IPS-18c (cell line): Measurements from ENCODE around the gene PCDHGA7.
"Not testable (repeated sequence)": the region's sequence is repeated elsewhere in the genome, so short reads cannot be mapped to it uniquely, and the experiment has no call there.

Experiments
- H3K4me3 ChIP-seq: 2 replicates; pipeline ENCODE4 v1.7.0; 2013; ENCODE audit warnings: low read depth, mild to moderate bottlenecking, low read length, moderate library complexity; ENCODE audit not compliant: insufficient read depth
- H3K9me3 ChIP-seq: one replicate; pipeline ENCODE4 v1.6.1; 2013; ENCODE audit warnings: mild to moderate bottlenecking, low read length, moderate library complexity; ENCODE audit not compliant: control insufficient read depth, insufficient read depth

Gene PCDHGA7

GRCh38 chr5:141413540-141414069 lies 31.1 kb downstream of the PCDHGA7 start:
- peak overlapping the region; percentile 6; the same call in 1 of the 2 replicates for H3K4me3 ChIP-seq
- peaks cover 7% of the 10 kb centered on the region for H3K9me3 ChIP-seq

- not testable (repeated sequence) for H3K4me3 ChIP-seq
- peaks cover 15% of the 10 kb centered on the region for H3K9me3 ChIP-seq
These were observed 32.2 kb downstream of the PCDHGA7 start for GRCh38 chr5:141414548-141415274.

GRCh38 chr5:141415275-141415618 lies 32.7 kb downstream of the PCDHGA7 start:
- H3K4me3 ChIP-seq, result not testable (repeated sequence)
- H3K9me3 ChIP-seq, result peaks cover 17% of the 10 kb centered on the region

- peak within 1 kb of the TSS; percentile 59 for H3K4me3 ChIP-seq
These were observed 35.1 kb downstream of the PCDHGA7 start, which contains the start of gene PCDHGB7 for GRCh38 chr5:141417494-141418172. Gene PCDHGB7 (plus strand): TSS chr5:141417677. CDS start chr5:141417860, 183 bp downstream.

GRCh38 chr5:141419074-141419880 lies 36.7 kb downstream of the PCDHGA7 start:
- no peak overlapping the region for H3K4me3 ChIP-seq
- peaks cover 17% of the 10 kb centered on the region for H3K9me3 ChIP-seq

More at GRCh38 chr5:141417494-141418172, 35.1 kb downstream of the PCDHGA7 start, which contains the start of gene PCDHGB7:
- H3K9me3 ChIP-seq, result peaks cover 17% of the 10 kb centered on the region

GRCh38 chr5:141420855-141421488 lies 38.4 kb downstream of the PCDHGA7 start, which contains the start of gene PCDHGA11:
Gene PCDHGA11 (plus strand): TSS chr5:141421051. CDS start chr5:141421228, 177 bp downstream.
- H3K4me3 ChIP-seq, result no peak within 1 kb of the TSS
- peaks cover 13% of the 10 kb centered on the region for H3K9me3 ChIP-seq

- H3K4me3 ChIP-seq, result no peak overlapping the region
- H3K9me3 ChIP-seq, result peaks cover 15% of the 10 kb centered on the region
These were observed 38.9 kb downstream of the PCDHGA7 start for GRCh38 chr5:141421489-141421855.

- H3K4me3 ChIP-seq, result no peak overlapping the region; the same call in 1 of the 2 replicates
- peaks cover 19% of the 10 kb centered on the region for H3K9me3 ChIP-seq
These were observed 40.3 kb downstream of the PCDHGA7 start for GRCh38 chr5:141422742-141423291.

- H3K4me3 ChIP-seq, result no peak overlapping the region
- peaks cover 14% of the 10 kb centered on the region for H3K9me3 ChIP-seq
These were observed 45.4 kb downstream of the PCDHGA7 start for GRCh38 chr5:141427783-141428426.

- H3K9me3 ChIP-seq, result peaks cover 16% of the 10 kb centered on the region
- H3K4me3 ChIP-seq, result no peak within 1 kb of the TSS; the same call in 1 of the 2 replicates
These were observed 48.0 kb downstream of the PCDHGA7 start, which contains the start of gene PCDHGA12 for GRCh38 chr5:141430332-141431113. Gene PCDHGA12 (plus strand): TSS chr5:141430507. CDS start chr5:141430760, 253 bp downstream.

GRCh38 chr5:141431286-141431685 lies 48.7 kb downstream of the PCDHGA7 start:
- Histone ChIP-seq H3K4me3 (no peak overlapping the region; the same call in 1 of the 2 replicates), H3K9me3 (peaks cover 16% of the 10 kb centered on the region)

GRCh38 chr5:141432308-141432707 lies 49.8 kb downstream of the PCDHGA7 start:
- H3K9me3 ChIP-seq, result peaks cover 10% of the 10 kb centered on the region
- H3K4me3 ChIP-seq, result not testable (repeated sequence)

- peaks cover 10% of the 10 kb centered on the region for H3K9me3 ChIP-seq
- not testable (repeated sequence) for H3K4me3 ChIP-seq
These were observed 50.2 kb downstream of the PCDHGA7 start for GRCh38 chr5:141432726-141433125.

- Histone ChIP-seq H3K4me3 (no peak overlapping the region), H3K9me3 (peaks cover 10% of the 10 kb centered on the region)
These were observed 51.5 kb downstream of the PCDHGA7 start for GRCh38 chr5:141434006-141434405.
